ENCODE results near the gene TRAF5.

The TRAF5 gene

DNA sequence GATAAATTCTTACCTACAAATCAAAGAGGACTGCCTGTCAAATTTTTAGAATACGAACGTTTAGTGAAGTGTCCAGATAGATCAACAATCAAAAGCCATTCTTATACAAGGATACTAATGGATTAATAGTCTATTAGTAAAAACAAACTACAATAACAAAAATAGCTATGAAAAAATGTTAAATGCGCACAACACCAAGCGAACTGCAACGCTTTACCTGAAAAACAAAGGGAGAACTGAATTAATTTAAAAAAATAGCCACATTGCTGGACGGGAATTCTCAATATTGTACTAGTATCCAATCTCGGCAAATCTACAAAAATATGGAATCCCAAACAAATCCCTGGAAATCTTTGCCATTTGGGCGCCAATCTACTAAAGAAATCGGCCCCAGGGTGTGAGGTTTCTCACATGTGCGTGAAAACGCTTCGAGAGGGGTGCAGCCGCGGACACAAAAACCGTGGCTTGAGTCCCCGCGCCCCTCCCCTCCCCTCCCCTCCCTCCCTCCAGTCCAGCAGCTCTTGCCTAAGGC lies 55.6 kb downstream of the TRAF5 start:
- DNase-seq = no peak
- peak overlapping the region; percentile 94; the same call in 1 of the 2 replicates for H3K27ac ChIP-seq (ENCODE audit: low read length)
- no peaks in the 10 kb centered on the region for H4K20me1 ChIP-seq (ENCODE audit: insufficient read depth, low read length)
- H3K79me2 ChIP-seq (ENCODE audit: low read length) = peaks cover 13% of the 10 kb centered on the region
- TF ChIP-seq, protein P1, sequence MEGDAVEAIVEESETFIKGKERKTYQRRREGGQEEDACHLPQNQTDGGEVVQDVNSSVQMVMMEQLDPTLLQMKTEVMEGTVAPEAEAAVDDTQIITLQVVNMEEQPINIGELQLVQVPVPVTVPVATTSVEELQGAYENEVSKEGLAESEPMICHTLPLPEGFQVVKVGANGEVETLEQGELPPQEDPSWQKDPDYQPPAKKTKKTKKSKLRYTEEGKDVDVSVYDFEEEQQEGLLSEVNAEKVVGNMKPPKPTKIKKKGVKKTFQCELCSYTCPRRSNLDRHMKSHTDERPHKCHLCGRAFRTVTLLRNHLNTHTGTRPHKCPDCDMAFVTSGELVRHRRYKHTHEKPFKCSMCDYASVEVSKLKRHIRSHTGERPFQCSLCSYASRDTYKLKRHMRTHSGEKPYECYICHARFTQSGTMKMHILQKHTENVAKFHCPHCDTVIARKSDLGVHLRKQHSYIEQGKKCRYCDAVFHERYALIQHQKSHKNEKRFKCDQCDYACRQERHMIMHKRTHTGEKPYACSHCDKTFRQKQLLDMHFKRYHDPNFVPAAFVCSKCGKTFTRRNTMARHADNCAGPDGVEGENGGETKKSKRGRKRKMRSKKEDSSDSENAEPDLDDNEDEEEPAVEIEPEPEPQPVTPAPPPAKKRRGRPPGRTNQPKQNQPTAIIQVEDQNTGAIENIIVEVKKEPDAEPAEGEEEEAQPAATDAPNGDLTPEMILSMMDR (IDR thresholded peaks at IDR 0.05; ENCODE audit: low read length) = no peak
- TF ChIP-seq EZH2 (optimal IDR thresholded peaks at IDR 0.05; ENCODE audit: low read depth, low read length) (no peak), EZH2phosphoT487 (IDR thresholded peaks at IDR 0.05; ENCODE audit: low read length) (no peak)
- H3K4me3 ChIP-seq (ENCODE audit: low read length) = peak overlapping the region; percentile 93
- H3K9me3 ChIP-seq (replicated peaks; ENCODE audit: insufficient read depth, low read length) = no peaks in the 10 kb centered on the region
- no peaks in the 10 kb centered on the region for H3K36me3 ChIP-seq (replicated peaks; ENCODE audit: insufficient read depth, low read length)
- H3K4me1 ChIP-seq (ENCODE audit: low read length) = peaks cover 16% of the 10 kb centered on the region
- peak overlapping the region; percentile 97; the same call in 1 of the 2 replicates for H3K9ac ChIP-seq (ENCODE audit: low read length)
- no peaks in the 10 kb centered on the region for H3K27me3 ChIP-seq (replicated peaks; ENCODE audit: insufficient read depth, low read length)
- no peaks in the 10 kb centered on the region; the same call in 1 of the 2 replicates for H3F3A ChIP-seq (ENCODE audit: insufficient read depth, low read length)
- H2AFZ ChIP-seq (ENCODE audit: low read length) = peak overlapping the region; percentile 94
- H3K9me2 ChIP-seq (replicated peaks; ENCODE audit: insufficient read depth, low read length) = no peaks in the 10 kb centered on the region
- peak overlapping the region; percentile 86 for H3K4me2 ChIP-seq (ENCODE audit: low read depth, low read length)

DNA sequence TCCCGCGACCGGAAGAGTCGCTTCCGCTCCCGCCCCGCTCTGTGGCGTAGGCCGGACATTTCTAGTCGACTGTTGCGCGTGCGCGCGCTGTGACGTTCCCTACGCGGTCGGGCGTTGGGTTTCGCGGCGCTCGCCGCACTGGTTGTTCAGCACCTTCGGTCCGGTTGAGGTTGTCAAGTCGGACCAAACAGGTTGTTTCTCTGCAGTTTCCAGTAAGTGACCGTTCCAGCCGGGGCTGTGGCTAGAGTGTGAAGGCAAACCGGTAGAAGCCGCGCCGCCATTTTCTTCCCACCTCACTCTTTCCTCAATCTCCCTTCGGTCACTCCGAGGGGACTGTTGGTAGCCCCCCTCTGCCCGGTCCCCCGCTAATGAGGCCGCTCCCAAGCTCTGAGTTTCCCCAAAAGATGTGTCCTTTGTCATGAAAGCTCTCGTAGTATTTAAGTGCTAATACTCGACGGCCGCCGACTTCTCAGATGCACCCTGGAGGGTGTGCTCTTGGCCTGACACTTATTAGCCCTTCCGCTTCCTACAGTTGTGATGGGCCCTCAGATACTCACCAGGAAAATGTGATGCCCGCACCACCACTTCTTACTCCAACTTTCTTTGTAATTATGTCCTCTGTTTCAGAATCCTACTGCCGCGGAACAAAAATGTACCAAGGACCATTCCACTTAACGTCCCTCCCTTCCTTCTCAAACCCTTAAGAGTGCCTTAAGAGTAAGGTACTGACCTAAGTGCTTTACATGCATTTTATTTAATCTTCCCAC lies 56.3 kb downstream of the TRAF5 start:
- peak; percentile 98 for DNase-seq
- Histone ChIP-seq H3K9ac (ENCODE audit: low read length) (peak overlapping the region; percentile 97), H3K79me2 (ENCODE audit: low read length) (peaks cover 13% of the 10 kb centered on the region), H3K27me3 (replicated peaks; ENCODE audit: insufficient read depth, low read length) (no peaks in the 10 kb centered on the region), H4K20me1 (ENCODE audit: insufficient read depth, low read length) (no peaks in the 10 kb centered on the region), H3K4me1 (ENCODE audit: low read length) (peaks cover 16% of the 10 kb centered on the region), H3K9me3 (replicated peaks; ENCODE audit: insufficient read depth, low read length) (no peaks in the 10 kb centered on the region), H3K9me2 (replicated peaks; ENCODE audit: insufficient read depth, low read length) (no peaks in the 10 kb centered on the region), H3F3A (ENCODE audit: insufficient read depth, low read length) (no peaks in the 10 kb centered on the region; the same call in 1 of the 2 replicates), H3K36me3 (replicated peaks; ENCODE audit: insufficient read depth, low read length) (no peaks in the 10 kb centered on the region), H2AFZ (ENCODE audit: low read length) (peak overlapping the region; percentile 94), H3K4me2 (ENCODE audit: low read depth, low read length) (peak overlapping the region; percentile 86), H3K4me3 (ENCODE audit: low read length) (peak overlapping the region; percentile 93), H3K27ac (ENCODE audit: low read length) (peak overlapping the region; percentile 94)
- TF ChIP-seq, protein P1 (IDR thresholded peaks at IDR 0.05; ENCODE audit: low read length) = no peak

GRCh38 chr1:211384524-211384923 lies 57.9 kb downstream of the TRAF5 start:
- H3F3A ChIP-seq (ENCODE audit: insufficient read depth, low read length) = no peaks in the 10 kb centered on the region; the same call in 1 of the 2 replicates
- no peak overlapping the region for H3K4me3 ChIP-seq (ENCODE audit: low read length)
- H4K20me1 ChIP-seq (ENCODE audit: insufficient read depth, low read length) = no peaks in the 10 kb centered on the region
- TF ChIP-seq EZH2 (optimal IDR thresholded peaks at IDR 0.05; ENCODE audit: low read depth, low read length) = no peak
- no peak for TF ChIP-seq EZH2phosphoT487 (IDR thresholded peaks at IDR 0.05; ENCODE audit: low read length)
- TF ChIP-seq, protein P1 (IDR thresholded peaks at IDR 0.05; ENCODE audit: low read length) = no peak
- H3K9ac ChIP-seq (ENCODE audit: low read length) = no peak overlapping the region
- peaks cover 13% of the 10 kb centered on the region for H3K79me2 ChIP-seq (ENCODE audit: low read length)
- H3K27ac ChIP-seq (ENCODE audit: low read length) = no peak overlapping the region
- H2AFZ ChIP-seq (ENCODE audit: low read length) = no peak overlapping the region
- no peaks in the 10 kb centered on the region for H3K36me3 ChIP-seq (replicated peaks; ENCODE audit: insufficient read depth, low read length)
- no peaks in the 10 kb centered on the region for H3K27me3 ChIP-seq (replicated peaks; ENCODE audit: insufficient read depth, low read length)
- H3K9me2 ChIP-seq (replicated peaks; ENCODE audit: insufficient read depth, low read length) = no peaks in the 10 kb centered on the region
- H3K4me1 ChIP-seq (ENCODE audit: low read length) = peaks cover 16% of the 10 kb centered on the region
- no peak overlapping the region for H3K4me2 ChIP-seq (ENCODE audit: low read depth, low read length)
- DNase-seq = no peak
- no peaks in the 10 kb centered on the region for H3K9me3 ChIP-seq (replicated peaks; ENCODE audit: insufficient read depth, low read length)
